ENCODE data around the gene STK32B.
"Not testable (repeated sequence)": the region's sequence is repeated elsewhere in the genome, so short reads cannot be mapped to it uniquely, and the experiment has no call there.

DNA sequence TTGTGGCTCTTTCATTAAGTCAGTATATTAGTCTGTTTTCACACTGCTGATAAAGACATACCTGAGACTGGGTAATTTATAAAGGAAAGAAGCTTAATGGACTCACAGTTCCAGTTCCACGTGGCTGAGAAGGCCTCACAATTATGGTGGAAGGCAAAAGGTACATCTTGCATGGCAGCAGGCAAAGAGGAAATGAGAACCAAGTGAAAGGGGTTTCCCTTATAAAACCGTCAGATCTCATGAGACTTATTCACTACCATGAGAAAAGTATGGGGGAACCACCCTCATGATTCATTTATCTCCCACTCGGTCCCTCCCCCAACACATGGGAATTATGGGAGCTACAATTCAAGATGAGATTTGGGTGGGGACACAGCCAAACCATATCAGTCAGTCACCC, 15.7 kb downstream of the STK32B start:
- TF ChIP-seq POLR2A (IDR thresholded peaks at IDR 0.05): not testable (repeated sequence)
- TF ChIP-seq, protein P1, sequence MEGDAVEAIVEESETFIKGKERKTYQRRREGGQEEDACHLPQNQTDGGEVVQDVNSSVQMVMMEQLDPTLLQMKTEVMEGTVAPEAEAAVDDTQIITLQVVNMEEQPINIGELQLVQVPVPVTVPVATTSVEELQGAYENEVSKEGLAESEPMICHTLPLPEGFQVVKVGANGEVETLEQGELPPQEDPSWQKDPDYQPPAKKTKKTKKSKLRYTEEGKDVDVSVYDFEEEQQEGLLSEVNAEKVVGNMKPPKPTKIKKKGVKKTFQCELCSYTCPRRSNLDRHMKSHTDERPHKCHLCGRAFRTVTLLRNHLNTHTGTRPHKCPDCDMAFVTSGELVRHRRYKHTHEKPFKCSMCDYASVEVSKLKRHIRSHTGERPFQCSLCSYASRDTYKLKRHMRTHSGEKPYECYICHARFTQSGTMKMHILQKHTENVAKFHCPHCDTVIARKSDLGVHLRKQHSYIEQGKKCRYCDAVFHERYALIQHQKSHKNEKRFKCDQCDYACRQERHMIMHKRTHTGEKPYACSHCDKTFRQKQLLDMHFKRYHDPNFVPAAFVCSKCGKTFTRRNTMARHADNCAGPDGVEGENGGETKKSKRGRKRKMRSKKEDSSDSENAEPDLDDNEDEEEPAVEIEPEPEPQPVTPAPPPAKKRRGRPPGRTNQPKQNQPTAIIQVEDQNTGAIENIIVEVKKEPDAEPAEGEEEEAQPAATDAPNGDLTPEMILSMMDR (IDR thresholded peaks at IDR 0.05 in 4 of 5, conservative IDR thresholded peaks at IDR 0.05 in 1 of 5): not testable (repeated sequence)

Measured in gastrocnemius medialis (tissue), 4 donors.